Measurements from ENCODE around the gene CMYA5. TPM values are rescaled to one million over a fixed set of nuclear protein-coding genes. Genes with fewer than 3 reads are reported as not detected.

Gene CMYA5
- total and polyA plus RNA-seq, 2 donors (not counting 3 experiments of a cell fraction or from before 2014, with no cell fraction given), result 0.04 to 0.20 TPM

GRCh38 chr5:79730564-79730963 lies 40.9 kb downstream of the CMYA5 start:
- H3K27ac ChIP-seq (ENCODE audit: insufficient read depth, low read depth, low read length), result no peak overlapping the region
- dilution Hi-C loops (cut with MboI; ENCODE audit: extremely low pct_ligation_motif_present, low sequenced_read_pairs), result no loop called here
- H3K9ac ChIP-seq (replicated peaks; ENCODE audit: extremely low read depth, insufficient read depth, low read length), result no peak overlapping the region
- FAIRE-seq (no peak), DNase-seq (ENCODE audit: low read depth, low spot score) (no peak)
- no peaks in the 10 kb centered on the region for H4K20me1 ChIP-seq (replicated peaks; ENCODE audit: control insufficient read depth, extremely low read depth, insufficient read depth, low read length)
- no peak overlapping the region for H3K4me3 ChIP-seq (replicated peaks in 1 of 3; ENCODE audit: insufficient read depth in 1 of 3, low read depth in 1 of 3, low read length in 3 of 3)
- BruUV-seq (replicated peaks), result no TSS peak
- ChIA-PET POLR2A (no interaction called here), CTCF (no interaction called here)
- H3K9me1 ChIP-seq (replicated peaks; ENCODE audit: control insufficient read depth, extremely low read depth, insufficient read depth, low read length), result no peaks in the 10 kb centered on the region
- intact Hi-C loops (cut with micrococcal nuclease), result no loop called here
- H3K4me2 ChIP-seq (ENCODE audit: insufficient read depth, low read length), result no peak overlapping the region
- no peak overlapping the region for H2AFZ ChIP-seq (ENCODE audit: low read depth, low read length)
- H3K36me3 ChIP-seq (ENCODE audit: control insufficient read depth in 2 of 2, extremely low read depth in 1 of 2, insufficient read depth in 2 of 2, low read length in 2 of 2), result no peaks in the 10 kb centered on the region
- TF ChIP-seq MAX (IDR thresholded peaks at IDR 0.05; ENCODE audit: insufficient read depth, insufficient read length) (no peak), JUN (IDR thresholded peaks at IDR 0.05; ENCODE audit: borderline replicate concordance, insufficient read depth, insufficient read length, low read depth) (no peak), FOS (IDR thresholded peaks at IDR 0.05; ENCODE audit: borderline replicate concordance, insufficient read depth, low read length) (no peak), CTCF (IDR thresholded peaks at IDR 0.05; ENCODE audit: extremely low read depth in 1 of 2, insufficient read depth in 1 of 2, low read depth in 1 of 2, low read length in 2 of 2) (no peak), POLR2A (IDR thresholded peaks at IDR 0.05; ENCODE audit: low read depth, low read length) (no peak), POLR2AphosphoS5 (IDR thresholded peaks at IDR 0.05; ENCODE audit: insufficient read depth, low read depth, low read length) (no peak), GATA2 (IDR thresholded peaks at IDR 0.05; ENCODE audit: insufficient read depth, insufficient read length, low read depth, low read length) (no peak), MYC (IDR thresholded peaks at IDR 0.05; ENCODE audit: low read depth, low read length) (no peak), EZH2 (IDR thresholded peaks at IDR 0.05; ENCODE audit: borderline replicate concordance, low read depth, low read length, severe bottlenecking) (no peak)
- peaks cover 0 to 2% of the 10 kb centered on the region in 2 experiments for H3K27me3 ChIP-seq (ENCODE audit: control insufficient read depth in 2 of 2, insufficient read depth in 2 of 2, low read length in 2 of 2)
- H3K4me1 ChIP-seq (ENCODE audit: control insufficient read depth, extremely low read depth, insufficient read depth, low read length), result no peaks in the 10 kb centered on the region
- H3K79me2 ChIP-seq (ENCODE audit: control insufficient read depth, insufficient read depth, low read length), result no peaks in the 10 kb centered on the region
- H3K9me3 ChIP-seq (replicated peaks; ENCODE audit: control insufficient read depth, insufficient read depth, low read length), result no peaks in the 10 kb centered on the region

Data from endothelial cell of umbilical vein (primary cell).